ENCODE data around the gene ARMC9.

- no peak for TF ChIP-seq POLR2A (IDR thresholded peaks at IDR 0.05)
- peak in 3 of 4 experiments; percentile 35 to 58 (median 40) for TF ChIP-seq CTCF (IDR thresholded peaks at IDR 0.05)
These were observed 98.9 kb downstream of the ARMC9 start for GRCh38 chr2:231297108-231297908.

Measured in uterus (tissue), 2 donors.